ENCODE measurements around the gene EPB41L4B.
"Not testable (repeated sequence)": the region's sequence is repeated elsewhere in the genome, so short reads cannot be mapped to it uniquely, and the experiment has no call there.

Gene EPB41L4B

GRCh38 chr9:109126671-109127070 lies 194.2 kb downstream of the EPB41L4B start:
- in situ Hi-C loops (cut with MboI; ENCODE audit: low sequenced_read_pairs) = not testable (repeated sequence)

DNA sequence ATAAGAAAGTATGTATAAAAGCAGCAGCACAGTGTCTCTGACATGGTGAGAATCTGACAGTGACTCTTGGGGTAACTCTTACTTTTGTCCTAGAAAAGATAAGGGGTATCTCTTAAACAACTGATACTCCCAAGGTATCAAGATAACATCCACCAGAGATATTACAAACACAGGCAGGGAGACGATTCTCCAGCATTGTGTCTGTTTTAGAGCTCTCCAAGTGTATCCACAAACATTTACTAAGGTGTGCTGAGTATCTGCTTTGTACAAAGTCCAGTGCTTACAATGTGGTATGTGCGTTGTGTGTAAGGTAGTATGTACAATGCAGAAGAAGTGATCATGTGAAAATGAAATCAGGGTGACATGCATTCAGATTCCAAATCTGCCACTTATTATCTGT lies 196.7 kb downstream of the EPB41L4B start:
- in situ Hi-C loops (cut with MboI; ENCODE audit: low sequenced_read_pairs) = no loop called here

DNA sequence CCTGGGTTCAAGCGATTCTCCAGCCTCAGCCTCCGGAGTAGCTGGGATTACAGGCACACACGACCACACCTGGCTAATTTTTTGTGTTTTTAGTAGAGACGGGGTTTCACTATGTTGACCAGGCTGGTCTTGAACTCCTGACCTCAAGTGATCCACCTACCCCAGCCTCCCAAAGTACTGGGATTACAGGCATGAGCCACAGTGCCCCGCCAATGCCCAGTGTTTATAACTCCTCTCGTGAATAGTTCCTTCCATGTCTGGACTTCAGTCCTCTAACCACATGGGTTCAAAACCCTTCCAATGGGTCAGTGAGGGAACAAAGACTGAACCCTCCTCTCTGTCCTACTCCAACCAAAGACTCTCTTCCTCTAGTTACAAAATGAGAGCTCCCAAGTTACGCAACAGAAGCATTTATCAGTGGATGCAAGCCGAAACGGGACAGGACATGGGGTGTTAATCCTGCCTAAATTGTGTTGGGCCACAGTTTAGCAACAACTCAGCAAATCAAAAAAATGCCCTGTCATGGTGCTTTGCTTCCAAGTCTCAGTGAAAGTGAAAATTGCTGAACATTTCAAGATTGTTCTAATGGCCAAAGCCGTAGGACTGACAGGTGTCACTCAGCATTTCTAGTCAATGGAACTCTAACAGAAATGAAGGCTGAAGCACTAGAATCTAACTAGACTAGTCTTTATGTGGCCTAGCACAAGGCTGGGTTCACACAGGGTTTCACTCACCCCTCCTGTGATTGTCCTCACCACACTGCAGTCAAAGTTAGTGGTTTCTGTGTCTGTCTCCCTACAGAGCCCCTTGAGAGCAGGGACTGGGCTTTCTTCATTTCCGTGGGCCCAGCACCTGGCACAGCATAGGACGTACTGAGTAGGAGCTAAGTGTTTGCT lies 197.9 kb downstream of the EPB41L4B start:
- in situ Hi-C loops (cut with MboI; ENCODE audit: low sequenced_read_pairs) = no loop called here

Data from hTERT RPE-1 (cell line).